Measurements from ENCODE around the gene TFDP1.

TFDP1 gene

GRCh38 chr13:113596321-113597200 is 12.0 kb downstream of the TFDP1 start:
- TF ChIP-seq CTCF (IDR thresholded peaks at IDR 0.05; ENCODE audit: insufficient read depth, low read length, poor library complexity, severe bottlenecking) (no peak), EZH2phosphoT487 (conservative IDR thresholded peaks at IDR 0.05; ENCODE audit: low read length) (no peak)
- Histone ChIP-seq H3K27me3 (ENCODE audit: low read length) (no peaks in the 10 kb centered on the region), H3K4me3 (ENCODE audit: insufficient read depth, low read length, poor library complexity, severe bottlenecking) (no peak overlapping the region), H3K27ac (ENCODE audit: low read depth, low read length) (no peak overlapping the region), H3K9me3 (ENCODE audit: insufficient read depth, low read length) (no peaks in the 10 kb centered on the region; the same call in 1 of the 2 replicates), H4K20me1 (ENCODE audit: low read depth, low read length) (peaks cover 39% of the 10 kb centered on the region), H3K79me2 (ENCODE audit: insufficient read depth, low read length) (peaks cover 99% of the 10 kb centered on the region), H3F3A (ENCODE audit: insufficient read depth) (no peaks in the 10 kb centered on the region), H3K9me2 (replicated peaks; ENCODE audit: insufficient read depth, low read length) (no peaks in the 10 kb centered on the region), H3K4me2 (ENCODE audit: low read depth, low read length, poor library complexity, severe bottlenecking) (no peak overlapping the region), H3K9ac (ENCODE audit: low read length) (no peak overlapping the region), H2AFZ (ENCODE audit: low read depth, low read length, severe bottlenecking) (no peak overlapping the region), H3K36me3 (ENCODE audit: low read length) (peaks cover 32% of the 10 kb centered on the region)

GRCh38 chr13:113597391-113598080 is 13.0 kb downstream of the TFDP1 start:
- Histone ChIP-seq H4K20me1 (ENCODE audit: low read depth, low read length) (peaks cover 37% of the 10 kb centered on the region), H3K9me2 (replicated peaks; ENCODE audit: insufficient read depth, low read length) (no peaks in the 10 kb centered on the region), H3K27me3 (ENCODE audit: low read length) (no peaks in the 10 kb centered on the region), H3K9ac (ENCODE audit: low read length) (no peak overlapping the region), H3K9me3 (ENCODE audit: insufficient read depth, low read length) (no peaks in the 10 kb centered on the region; the same call in 1 of the 2 replicates), H3K79me2 (ENCODE audit: insufficient read depth, low read length) (peaks cover 99% of the 10 kb centered on the region), H3K27ac (ENCODE audit: low read depth, low read length) (no peak overlapping the region), H2AFZ (ENCODE audit: low read depth, low read length, severe bottlenecking) (no peak overlapping the region), H3K36me3 (ENCODE audit: low read length) (peaks cover 24% of the 10 kb centered on the region), H3K4me3 (ENCODE audit: insufficient read depth, low read length, poor library complexity, severe bottlenecking) (no peak overlapping the region), H3F3A (ENCODE audit: insufficient read depth) (no peaks in the 10 kb centered on the region), H3K4me2 (ENCODE audit: low read depth, low read length, poor library complexity, severe bottlenecking) (no peak overlapping the region)
- TF ChIP-seq EZH2phosphoT487 (conservative IDR thresholded peaks at IDR 0.05; ENCODE audit: low read length) = no peak
- TF ChIP-seq CTCF (IDR thresholded peaks at IDR 0.05; ENCODE audit: insufficient read depth, low read length, poor library complexity, severe bottlenecking) = no peak

GRCh38 chr13:113598081-113598410 is 13.5 kb downstream of the TFDP1 start:
- H3K36me3 ChIP-seq (ENCODE audit: low read length) = peaks cover 20% of the 10 kb centered on the region
- no peak overlapping the region for H2AFZ ChIP-seq (ENCODE audit: low read depth, low read length, severe bottlenecking)
- no peaks in the 10 kb centered on the region for H3K27me3 ChIP-seq (ENCODE audit: low read length)
- H3K9ac ChIP-seq (ENCODE audit: low read length) = no peak overlapping the region
- TF ChIP-seq CTCF (IDR thresholded peaks at IDR 0.05; ENCODE audit: insufficient read depth, low read length, poor library complexity, severe bottlenecking) (no peak), EZH2phosphoT487 (conservative IDR thresholded peaks at IDR 0.05; ENCODE audit: low read length) (no peak)
- H3K4me3 ChIP-seq (ENCODE audit: insufficient read depth, low read length, poor library complexity, severe bottlenecking) = no peak overlapping the region
- H3K27ac ChIP-seq (ENCODE audit: low read depth, low read length) = no peak overlapping the region
- H4K20me1 ChIP-seq (ENCODE audit: low read depth, low read length) = peaks cover 37% of the 10 kb centered on the region
- H3K9me2 ChIP-seq (replicated peaks; ENCODE audit: insufficient read depth, low read length) = no peaks in the 10 kb centered on the region
- no peaks in the 10 kb centered on the region for H3K9me3 ChIP-seq (ENCODE audit: insufficient read depth, low read length)
- H3K4me2 ChIP-seq (ENCODE audit: low read depth, low read length, poor library complexity, severe bottlenecking) = no peak overlapping the region
- peaks cover 99% of the 10 kb centered on the region for H3K79me2 ChIP-seq (ENCODE audit: insufficient read depth, low read length)
- H3F3A ChIP-seq (ENCODE audit: insufficient read depth) = no peaks in the 10 kb centered on the region
